HG03460 (cell line): Measurements from ENCODE around the gene WFDC12.

Experiments
- ATAC-seq: cut with Tn5 transposase; IDR thresholded peaks from one replicate; pipeline ENCODE4 v1.9.1; 2021; ENCODE audit not compliant: unreplicated experiment

The WFDC12 gene

GRCh38 chr20:45094201-45094600 lies 30.1 kb downstream of the WFDC12 start:
- ATAC-seq, result no peak

DNA sequence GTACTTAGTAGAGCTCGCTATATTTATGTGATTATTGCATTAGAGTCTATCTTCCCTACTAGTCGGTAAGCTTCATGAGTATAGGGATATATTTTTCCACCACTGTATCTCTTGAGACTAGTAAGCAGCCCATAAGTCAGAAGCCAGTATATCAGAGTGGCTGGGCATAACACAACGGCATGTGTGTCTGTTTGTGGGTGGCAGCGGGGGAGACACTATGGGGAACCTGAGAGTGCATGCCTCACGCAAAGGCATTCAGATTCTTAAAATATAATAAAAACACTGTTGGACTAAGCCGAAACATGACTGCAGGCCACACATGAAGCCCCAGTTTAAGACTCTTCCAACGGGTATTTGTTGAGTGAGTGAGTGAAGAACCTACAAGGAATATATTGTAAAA lies 31.4 kb downstream of the WFDC12 start:
- no peak for ATAC-seq

- ATAC-seq, result no peak
Measured at GRCh38 chr20:45091366-45091765, 32.9 kb downstream of the WFDC12 start.

DNA sequence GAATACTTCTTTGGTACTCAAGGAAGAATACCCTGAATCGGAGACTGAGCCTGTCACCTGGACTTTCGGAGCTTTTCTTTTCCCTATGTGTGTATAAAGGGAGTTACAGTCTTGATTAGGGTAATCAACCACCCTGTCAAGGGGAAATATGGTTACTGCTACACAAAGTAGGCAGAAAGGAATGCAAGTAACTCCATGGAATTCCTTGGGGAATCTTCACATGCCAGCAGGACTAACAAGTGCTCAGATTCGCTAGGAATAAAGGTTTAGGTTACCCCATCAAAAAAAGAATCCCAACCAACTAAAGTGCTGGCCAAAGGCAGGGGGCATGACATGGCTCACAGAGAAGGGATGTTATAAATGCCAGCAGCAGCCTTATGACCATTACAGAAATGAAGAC lies 33.8 kb downstream of the WFDC12 start:
- no peak for ATAC-seq

- no peak for ATAC-seq
Measured at GRCh38 chr20:45088247-45088646, 36.0 kb downstream of the WFDC12 start.

- no peak for ATAC-seq
Measured at GRCh38 chr20:45087814-45088213, 36.5 kb downstream of the WFDC12 start.

GRCh38 chr20:45087097-45087790 lies 37.0 kb downstream of the WFDC12 start:
- ATAC-seq, result no peak

DNA sequence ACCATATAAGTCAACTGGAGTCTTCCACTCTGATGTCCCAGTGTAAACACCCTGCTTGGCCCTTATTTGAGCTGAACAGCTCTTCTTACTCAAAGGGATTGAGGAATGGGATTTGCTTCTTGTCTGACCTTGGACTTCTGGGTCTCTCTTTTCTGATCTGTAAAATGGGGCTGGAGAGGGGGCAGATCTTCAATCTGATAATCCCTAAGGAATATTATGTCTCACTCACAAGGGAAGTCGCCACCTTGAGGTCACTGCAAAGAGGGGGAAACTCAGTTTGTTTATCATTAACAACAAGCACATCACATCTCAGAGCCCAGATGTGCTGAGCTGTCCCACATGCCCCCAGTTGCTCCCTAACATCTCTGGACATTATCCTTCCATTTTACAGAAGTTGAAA lies 38.4 kb downstream of the WFDC12 start:
- ATAC-seq, result no peak

GRCh38 chr20:45085289-45085688 lies 39.0 kb downstream of the WFDC12 start:
- ATAC-seq, result no peak

GRCh38 chr20:45083127-45083526 lies 41.1 kb downstream of the WFDC12 start:
- no peak for ATAC-seq

DNA sequence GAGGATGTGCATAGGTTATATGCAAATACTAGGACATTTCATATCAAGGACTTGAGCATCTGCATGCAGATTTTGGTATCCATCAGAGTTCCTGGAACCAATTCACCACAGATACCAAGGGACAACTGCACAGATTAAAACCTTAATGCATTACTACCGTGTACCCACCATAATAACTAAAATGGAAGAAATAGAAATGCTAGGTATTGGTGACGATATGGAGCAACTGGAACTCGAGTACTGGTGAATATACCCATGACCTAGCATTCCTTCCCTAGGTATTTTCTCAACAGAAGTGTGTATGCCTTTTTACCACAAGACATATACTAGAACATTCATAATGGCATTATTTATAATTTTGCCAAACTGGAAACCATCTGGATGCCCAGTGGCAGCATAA lies 41.8 kb downstream of the WFDC12 start:
- ATAC-seq, result no peak

DNA sequence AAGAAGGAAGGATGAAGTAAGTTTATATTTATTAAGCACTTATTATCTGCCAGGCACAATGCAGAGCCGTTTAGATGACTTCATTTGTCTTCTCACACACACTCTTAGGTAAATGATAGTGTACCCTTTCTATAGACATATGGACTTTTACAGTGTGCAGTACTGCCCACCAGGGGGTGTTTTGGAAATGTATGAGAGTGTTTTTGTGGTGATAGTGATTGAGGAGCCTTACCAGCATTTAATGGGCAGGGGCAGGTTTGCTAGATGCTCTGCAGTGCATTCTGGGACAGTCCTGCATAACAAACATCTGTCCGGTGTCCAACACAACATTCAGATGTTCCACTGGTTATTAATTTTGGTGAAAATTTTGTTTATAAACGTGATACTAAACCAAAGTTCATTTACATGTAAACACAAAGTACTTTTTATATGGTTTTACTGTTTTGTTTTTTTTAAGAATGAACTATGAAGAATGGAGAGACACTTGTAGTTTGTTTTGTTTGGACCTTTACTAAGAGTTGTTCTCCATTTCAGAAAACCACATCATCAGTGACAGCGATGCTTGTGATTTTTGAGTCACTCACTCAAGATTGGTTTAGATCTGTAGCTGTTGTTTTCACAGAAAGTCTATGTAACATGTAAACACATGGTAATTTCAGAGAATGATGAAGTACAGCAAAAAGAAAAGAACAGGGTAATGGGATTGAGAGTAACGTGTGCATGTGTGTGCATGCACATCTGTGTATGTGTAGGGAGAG lies 43.2 kb downstream of the WFDC12 start:
- ATAC-seq, result no peak

GRCh38 chr20:45077559-45077958 lies 46.7 kb downstream of the WFDC12 start:
- no peak for ATAC-seq
